HepG2 (cell line): Measurements from ENCODE around the gene PLSCR4. TPM values are rescaled to one million over a fixed set of nuclear protein-coding genes. Genes with fewer than 3 reads are reported as not detected.

ENCODE experiments used
- AFF4 ChIP-seq: sonication (generic); formaldehyde crosslinking; IDR thresholded peaks from 2 replicates; pipeline ENCODE4 v1.4.0; 2020; ENCODE audit warnings: missing genetic modification reagents
- ARNTL ChIP-seq: sonication (generic); formaldehyde crosslinking; IDR thresholded peaks from 2 replicates; pipeline ENCODE4 v1.4.0; 2020; ENCODE audit warnings: mild to moderate bottlenecking, missing genetic modification reagents
- ATRX ChIP-seq: sonication (generic); formaldehyde crosslinking; IDR thresholded peaks from 2 replicates; pipeline ENCODE4 v1.4.0; 2020; ENCODE audit warnings: missing genetic modification reagents, borderline replicate concordance
- ESRRA ChIP-seq: sonication (generic); formaldehyde crosslinking; IDR thresholded peaks from 2 replicates; pipeline ENCODE4 v1.5.1; 2020; ENCODE audit warnings: mild to moderate bottlenecking, low read depth, missing genetic modification reagents
- IKZF4 ChIP-seq: sonication (generic); formaldehyde crosslinking; IDR thresholded peaks from 2 replicates; pipeline ENCODE4 v1.5.1; 2020; ENCODE audit warnings: borderline replicate concordance, mild to moderate bottlenecking, low read depth, missing genetic modification reagents; ENCODE audit errors: not compliant biosample characterization
- KLF12 ChIP-seq: sonication (generic); formaldehyde crosslinking; IDR thresholded peaks from 2 replicates; pipeline ENCODE4 v1.4.0; 2020; ENCODE audit warnings: missing genetic modification reagents, borderline replicate concordance
- KLF6 ChIP-seq: IDR thresholded peaks from 2 replicates; pipeline ENCODE4 v1.8.0; 2016; ENCODE audit warnings: missing biosample characterization, missing genetic modification reagents
- PAF1 ChIP-seq: IDR thresholded peaks from 2 replicates; pipeline ENCODE4 v1.6.1; 2016; ENCODE audit warnings: missing genetic modification reagents, missing compliant biosample characterization
- RELA ChIP-seq: sonication (generic); formaldehyde crosslinking; IDR thresholded peaks from 2 replicates; pipeline ENCODE4 v1.4.0; 2020; ENCODE audit warnings: missing genetic modification reagents
- SP140L ChIP-seq: sonication (generic); formaldehyde crosslinking; IDR thresholded peaks from 2 replicates; pipeline ENCODE4 v1.4.0; 2020; ENCODE audit warnings: missing genetic modification reagents, borderline replicate concordance
- TBL1XR1 ChIP-seq: fragments of 150-350 bp; IDR thresholded peaks from 2 replicates; pipeline ENCODE4 v1.6.1; 2014; ENCODE audit warnings: borderline replicate concordance, low read length; ENCODE audit not compliant: partially characterized antibody
- ZNF136 ChIP-seq: sonication (generic); formaldehyde crosslinking; IDR thresholded peaks from 2 replicates; pipeline ENCODE4 v1.8.1; 2022; ENCODE audit warnings: low read depth, mild to moderate bottlenecking, moderate library complexity, missing genetic modification reagents
- ZNF20 ChIP-seq: sonication (generic); formaldehyde crosslinking; IDR thresholded peaks from 2 replicates; pipeline ENCODE4 v1.4.0; 2020; ENCODE audit warnings: mild to moderate bottlenecking, moderate library complexity, missing genetic modification reagents
- ZNF619 ChIP-seq: sonication (generic); formaldehyde crosslinking; IDR thresholded peaks from 2 replicates; pipeline ENCODE4 v1.4.0; 2020; ENCODE audit warnings: mild to moderate bottlenecking, missing genetic modification reagents
- ZNF691 ChIP-seq: sonication (generic); formaldehyde crosslinking; IDR thresholded peaks from 2 replicates; pipeline ENCODE4 v1.4.0; 2020; ENCODE audit warnings: missing genetic modification reagents, low read depth, mild to moderate bottlenecking, borderline replicate concordance
- ZNF790 ChIP-seq: sonication (generic); formaldehyde crosslinking; IDR thresholded peaks from 2 replicates; pipeline ENCODE4 v1.8.0; 2022; ENCODE audit warnings: missing genetic modification reagents, mild to moderate bottlenecking, borderline replicate concordance
- polyA plus RNA-seq, 8 experiments: library from polyadenylated mRNA; depleted of rRNA in 3 of 8; stranded (reverse) in 7 of 8; unstranded in 1 of 8; fragments of >200 nt; fragmentation: Illumina TruSeq in 4 of 8; extraction: Trizol in 4 of 8; gene quantifications; 2 replicates each; pipeline versions ENCODE4 v1.2.1 to v1.2.3, GENCODE V29; 2011 to 2016; ENCODE audit warnings: low read depth in 4 of 8, missing spikeins in 1 of 8, mixed read lengths in 1 of 8; ENCODE audit not compliant: insufficient read depth in 1 of 8
- total RNA-seq, 5 experiments: library from RNA; depleted of rRNA; stranded (reverse); fragments of >200 nt; fragmentation: Illumina TruSeq; extraction: Trizol; gene quantifications; 2 replicates each; pipeline ENCODE4 v1.2.3, GENCODE V29; 2016; ENCODE audit warnings: low read depth in 1 of 5
- TF ChIP-seq, protein P1 (sequence below): IDR thresholded peaks from 2 replicates; pipeline ENCODE4 v1.6.1; 2012; ENCODE audit warnings: inconsistent platforms
- TF ChIP-seq, protein P2 (sequence below): sonication (generic); formaldehyde crosslinking; IDR thresholded peaks from 2 replicates; pipeline ENCODE4 v1.8.1; 2022; ENCODE audit warnings: low read depth, mild to moderate bottlenecking, missing genetic modification reagents
- TF ChIP-seq, protein P3 (sequence below): sonication (generic); formaldehyde crosslinking; IDR thresholded peaks from 2 replicates; pipeline ENCODE4 v1.5.0; 2020; ENCODE audit warnings: missing genetic modification reagents, mild to moderate bottlenecking, borderline replicate concordance
- TF ChIP-seq, protein P4 (sequence below): sonication (generic); formaldehyde crosslinking; IDR thresholded peaks from 2 replicates; pipeline ENCODE4 v1.5.0; 2020; ENCODE audit warnings: missing genetic modification reagents

The PLSCR4 gene
- total and polyA plus RNA-seq, 2 of the 13 experiments (the other 11 are each of a cell fraction or from before 2014, with no cell fraction given) = 1.5 to 59.0 TPM

GRCh38 chr3:146222204-146223046 lies 28.5 kb downstream of the PLSCR4 start (continued):
- no peak for TF ChIP-seq ATRX (CRISPR knock-in tag)
- TF ChIP-seq, protein P1, sequence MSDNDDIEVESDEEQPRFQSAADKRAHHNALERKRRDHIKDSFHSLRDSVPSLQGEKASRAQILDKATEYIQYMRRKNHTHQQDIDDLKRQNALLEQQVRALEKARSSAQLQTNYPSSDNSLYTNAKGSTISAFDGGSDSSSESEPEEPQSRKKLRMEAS = 0 out of 2 replicates have a peak, but pooled peaks have one; percentile 9
- TF ChIP-seq ARNTL (CRISPR knock-in tag) = 0 out of 2 replicates have a peak, but pooled peaks have one; percentile 50
- peak; percentile 64; the same call in 1 of the 2 replicates for TF ChIP-seq KLF6 (CRISPR knock-in tag)
- no peak for TF ChIP-seq ZNF619 (CRISPR knock-in tag)
- TF ChIP-seq ZNF20 (CRISPR knock-in tag) = no peak
- TF ChIP-seq, protein P2, sequence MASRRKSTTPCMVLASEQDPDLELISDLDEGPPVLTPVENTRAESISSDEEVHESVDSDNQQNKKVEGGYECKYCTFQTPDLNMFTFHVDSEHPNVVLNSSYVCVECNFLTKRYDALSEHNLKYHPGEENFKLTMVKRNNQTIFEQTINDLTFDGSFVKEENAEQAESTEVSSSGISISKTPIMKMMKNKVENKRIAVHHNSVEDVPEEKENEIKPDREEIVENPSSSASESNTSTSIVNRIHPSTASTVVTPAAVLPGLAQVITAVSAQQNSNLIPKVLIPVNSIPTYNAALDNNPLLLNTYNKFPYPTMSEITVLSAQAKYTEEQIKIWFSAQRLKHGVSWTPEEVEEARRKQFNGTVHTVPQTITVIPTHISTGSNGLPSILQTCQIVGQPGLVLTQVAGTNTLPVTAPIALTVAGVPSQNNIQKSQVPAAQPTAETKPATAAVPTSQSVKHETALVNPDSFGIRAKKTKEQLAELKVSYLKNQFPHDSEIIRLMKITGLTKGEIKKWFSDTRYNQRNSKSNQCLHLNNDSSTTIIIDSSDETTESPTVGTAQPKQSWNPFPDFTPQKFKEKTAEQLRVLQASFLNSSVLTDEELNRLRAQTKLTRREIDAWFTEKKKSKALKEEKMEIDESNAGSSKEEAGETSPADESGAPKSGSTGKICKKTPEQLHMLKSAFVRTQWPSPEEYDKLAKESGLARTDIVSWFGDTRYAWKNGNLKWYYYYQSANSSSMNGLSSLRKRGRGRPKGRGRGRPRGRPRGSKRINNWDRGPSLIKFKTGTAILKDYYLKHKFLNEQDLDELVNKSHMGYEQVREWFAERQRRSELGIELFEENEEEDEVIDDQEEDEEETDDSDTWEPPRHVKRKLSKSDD = no peak
- TF ChIP-seq ESRRA (CRISPR knock-in tag) = 0 out of 2 replicates have a peak, but pooled peaks have one; percentile 25
- no peak for TF ChIP-seq KLF12 (CRISPR knock-in tag)
- TF ChIP-seq AFF4 (CRISPR knock-in tag) = 0 out of 2 replicates have a peak, but pooled peaks have one; percentile 42
- no peak for TF ChIP-seq PAF1 (CRISPR knock-in tag)
- TF ChIP-seq SP140L (CRISPR knock-in tag) = no peak
- TF ChIP-seq, protein P3, sequence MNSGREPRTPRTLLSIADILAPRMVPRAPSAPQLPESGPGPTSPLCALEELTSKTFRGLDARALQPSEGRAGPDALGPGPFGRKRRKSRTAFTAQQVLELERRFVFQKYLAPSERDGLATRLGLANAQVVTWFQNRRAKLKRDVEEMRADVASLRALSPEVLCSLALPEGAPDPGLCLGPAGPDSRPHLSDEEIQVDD = no peak
- TF ChIP-seq, protein P4, sequence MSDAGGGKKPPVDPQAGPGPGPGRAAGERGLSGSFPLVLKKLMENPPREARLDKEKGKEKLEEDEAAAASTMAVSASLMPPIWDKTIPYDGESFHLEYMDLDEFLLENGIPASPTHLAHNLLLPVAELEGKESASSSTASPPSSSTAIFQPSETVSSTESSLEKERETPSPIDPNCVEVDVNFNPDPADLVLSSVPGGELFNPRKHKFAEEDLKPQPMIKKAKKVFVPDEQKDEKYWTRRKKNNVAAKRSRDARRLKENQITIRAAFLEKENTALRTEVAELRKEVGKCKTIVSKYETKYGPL = no peak
- no peak for TF ChIP-seq IKZF4
- TF ChIP-seq RELA = no peak
- TF ChIP-seq ZNF136 (CRISPR knock-in tag) = no peak
- TF ChIP-seq ZNF790 = no peak
- no peak for TF ChIP-seq ZNF691 (CRISPR knock-in tag)
- peak; percentile 55 for TF ChIP-seq TBL1XR1
